GM18505 (cell line): ENCODE measurements around the gene OLFML2B.

Experiments
- ATAC-seq: cut with Tn5 transposase; IDR thresholded peaks from one replicate; pipeline ENCODE4 v1.9.1; 2021; ENCODE audit not compliant: unreplicated experiment
- POLR2A ChIP-seq: IDR thresholded peaks from 4 replicates; pipeline ENCODE4 v1.6.1; 2011; ENCODE audit warnings: borderline replicate concordance; ENCODE audit not compliant: insufficient read depth, insufficient read length; ENCODE audit errors: extremely low read depth

The OLFML2B gene

GRCh38 chr1:161966067-161966466 lies 57.6 kb downstream of the OLFML2B start:
- TF ChIP-seq POLR2A = no peak
- ATAC-seq = no peak

DNA sequence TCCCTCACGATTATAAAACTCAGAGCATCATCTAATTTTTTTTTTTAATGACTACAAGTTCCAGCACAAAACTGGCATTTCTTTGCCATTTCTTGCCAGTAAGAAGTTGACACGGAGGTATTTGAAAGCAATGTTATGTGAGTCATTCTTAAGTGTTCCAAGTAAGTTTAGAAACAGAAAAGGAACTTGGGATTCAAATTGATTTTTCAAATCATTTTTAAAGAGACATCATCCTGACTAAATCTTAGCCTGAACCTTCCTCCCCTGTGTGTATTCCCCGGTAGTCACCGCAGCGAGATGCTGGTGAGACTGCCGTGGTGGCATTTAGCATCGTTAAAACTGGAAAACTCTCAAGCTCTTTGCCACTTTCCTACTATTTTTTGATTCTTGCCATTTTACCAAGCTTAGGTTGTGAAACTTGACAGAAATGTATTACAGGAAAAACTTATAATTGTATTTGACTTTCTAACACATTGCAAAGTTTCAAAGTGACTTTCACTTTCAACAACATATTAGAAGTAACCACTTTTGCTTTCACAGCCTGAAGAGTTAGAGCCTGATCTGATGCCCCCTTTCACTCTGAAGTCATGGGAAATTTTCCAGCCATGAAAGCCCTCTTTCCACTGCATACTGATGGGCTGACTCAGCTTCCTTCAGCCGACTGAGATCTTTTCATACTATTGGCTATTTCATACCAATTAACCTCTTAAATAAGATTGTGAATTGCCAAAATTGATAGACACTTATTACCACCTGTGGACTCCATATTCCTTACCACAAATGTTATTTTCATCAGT lies 61.4 kb downstream of the OLFML2B start:
- no peak for TF ChIP-seq POLR2A
- peak; percentile 90 for ATAC-seq

- TF ChIP-seq POLR2A = no peak
- ATAC-seq = no peak
Measured at GRCh38 chr1:161958425-161958824, 65.2 kb downstream of the OLFML2B start.

DNA sequence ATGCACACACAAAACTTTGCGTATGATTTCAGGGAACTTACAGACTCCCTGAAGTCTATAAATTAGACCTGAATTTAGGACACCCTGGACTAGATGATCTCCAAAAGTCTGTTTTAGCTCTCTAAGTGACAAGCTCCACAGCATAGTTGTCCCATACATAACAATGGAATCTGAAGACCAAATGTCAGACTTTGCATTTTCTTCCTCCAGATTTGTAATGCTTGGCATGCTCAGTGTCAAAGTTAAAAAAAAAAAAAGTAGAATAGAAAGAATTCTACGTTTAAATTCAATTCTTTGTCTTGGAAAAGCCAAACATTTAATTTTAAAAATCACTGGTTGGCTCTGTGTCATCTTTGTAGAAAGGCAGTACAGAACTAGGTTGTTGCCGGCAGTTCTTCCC lies 66.7 kb downstream of the OLFML2B start:
- no peak for TF ChIP-seq POLR2A
- ATAC-seq = no peak

GRCh38 chr1:161956097-161956496 lies 67.6 kb downstream of the OLFML2B start:
- no peak for ATAC-seq
- TF ChIP-seq POLR2A = no peak

GRCh38 chr1:161955606-161956005 lies 68.1 kb downstream of the OLFML2B start:
- ATAC-seq = no peak
- TF ChIP-seq POLR2A = no peak

- no peak for ATAC-seq
- TF ChIP-seq POLR2A = no peak
Measured at GRCh38 chr1:161954466-161954865, 69.2 kb downstream of the OLFML2B start.

GRCh38 chr1:161954050-161954449 lies 69.6 kb downstream of the OLFML2B start:
- no peak for TF ChIP-seq POLR2A
- ATAC-seq = no peak

DNA sequence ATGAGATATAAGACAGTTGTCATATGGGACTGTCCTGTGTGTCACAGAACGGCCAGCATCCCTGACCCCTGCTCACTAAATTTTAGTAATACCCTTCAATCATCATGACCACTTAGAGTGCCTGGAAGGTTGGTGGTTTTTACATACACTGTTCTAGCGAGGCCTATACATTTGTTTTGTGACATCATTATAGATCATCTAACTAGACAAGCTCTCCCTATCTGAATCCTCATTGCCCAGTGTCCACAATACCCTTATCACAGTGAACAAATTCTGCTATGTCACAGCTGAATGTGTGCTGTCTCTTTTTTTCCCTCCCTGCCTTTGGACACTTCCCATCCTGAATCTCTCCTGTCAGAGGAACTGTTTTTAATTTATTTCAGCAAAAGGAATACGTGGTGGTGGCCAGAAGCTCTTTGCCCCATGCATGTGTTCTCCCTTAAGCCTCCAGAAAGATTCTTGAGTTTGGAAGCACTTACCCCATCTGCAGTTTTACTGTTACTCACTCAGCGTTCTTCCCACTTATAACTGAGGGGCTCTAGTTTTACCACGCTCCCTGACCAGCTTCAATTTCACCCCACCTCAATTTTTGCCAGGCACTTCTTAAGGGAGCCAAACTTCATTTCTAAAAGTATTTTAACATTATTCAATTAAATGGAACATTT lies 70.3 kb downstream of the OLFML2B start:
- ATAC-seq = no peak
- TF ChIP-seq POLR2A = no peak

DNA sequence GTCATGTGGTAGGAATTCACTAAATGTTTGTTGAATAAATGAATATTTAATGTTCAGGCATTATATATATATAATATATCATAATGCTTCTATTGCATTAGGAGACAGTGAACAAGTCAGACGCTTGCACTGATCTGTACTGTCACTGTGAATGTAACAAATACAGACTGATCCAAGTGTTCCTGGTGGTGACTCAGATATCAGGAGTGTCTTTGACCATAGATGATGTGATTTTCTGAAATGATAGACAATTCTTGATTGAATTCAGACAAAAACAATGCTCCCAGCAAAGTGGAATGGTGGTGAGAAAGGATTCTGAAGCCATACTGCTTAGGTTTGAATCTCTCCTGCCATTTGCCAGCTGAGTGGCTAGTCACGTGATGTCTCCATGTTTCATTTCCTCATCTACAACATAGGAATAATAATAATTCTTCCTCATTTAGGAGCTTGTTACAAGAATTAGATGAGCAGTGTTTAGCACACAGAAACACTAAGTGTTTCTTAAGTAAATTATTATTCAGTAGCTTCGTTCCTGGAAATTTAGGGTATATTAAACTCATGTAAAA lies 71.0 kb downstream of the OLFML2B start:
- no peak for ATAC-seq
- no peak for TF ChIP-seq POLR2A

- ATAC-seq = no peak
- TF ChIP-seq POLR2A = no peak
Measured at GRCh38 chr1:161951646-161952045, 72.0 kb downstream of the OLFML2B start.

GRCh38 chr1:161950377-161950776 lies 73.3 kb downstream of the OLFML2B start:
- ATAC-seq = no peak

DNA sequence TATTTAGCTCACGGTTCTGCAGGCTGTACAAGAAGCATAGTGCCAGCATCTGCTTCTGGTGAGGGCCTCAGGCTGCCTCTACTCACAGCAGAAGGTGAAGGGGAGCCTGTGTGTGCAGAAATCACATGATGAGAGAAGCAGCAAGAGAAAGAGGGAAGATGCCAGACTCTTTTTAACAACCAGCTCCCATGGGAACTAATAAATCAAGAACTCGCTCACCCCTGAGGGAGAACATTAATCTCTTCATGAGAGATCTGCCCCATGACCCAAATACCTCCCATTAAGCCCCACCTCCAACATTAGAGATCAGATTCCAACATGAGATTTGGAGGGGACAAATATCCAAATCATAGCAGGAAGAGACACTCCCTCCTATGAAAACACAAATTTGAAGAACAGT lies 74.1 kb downstream of the OLFML2B start:
- ATAC-seq = no peak
- no peak for TF ChIP-seq POLR2A

More at GRCh38 chr1:161950377-161950776, 73.3 kb downstream of the OLFML2B start:
- no peak for TF ChIP-seq POLR2A

DNA sequence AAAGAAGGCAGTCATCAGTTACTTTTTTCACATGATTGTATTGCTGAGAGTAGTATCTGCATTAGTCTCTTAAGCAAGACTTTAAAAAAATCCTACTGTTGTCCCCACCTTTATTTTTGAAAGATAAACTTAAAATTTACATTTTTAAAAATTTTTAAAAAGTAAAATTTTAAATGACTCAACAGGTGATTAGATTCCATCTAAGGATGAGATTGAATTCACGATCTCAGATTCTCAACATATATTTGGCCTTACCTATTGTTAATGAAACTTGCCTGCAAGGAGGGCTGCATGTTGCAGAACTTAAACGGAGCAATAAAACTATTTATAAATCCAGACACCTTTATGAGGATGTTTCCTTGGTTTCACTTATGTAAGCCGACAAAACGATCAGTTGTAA lies 75.2 kb downstream of the OLFML2B start:
- ATAC-seq = no peak
- TF ChIP-seq POLR2A = no peak

GRCh38 chr1:161946071-161946987 lies 77.3 kb downstream of the OLFML2B start:
- no peak for TF ChIP-seq POLR2A
- ATAC-seq = no peak
